ENCODE data around the gene CDHR3.

CDHR3 gene

DNA sequence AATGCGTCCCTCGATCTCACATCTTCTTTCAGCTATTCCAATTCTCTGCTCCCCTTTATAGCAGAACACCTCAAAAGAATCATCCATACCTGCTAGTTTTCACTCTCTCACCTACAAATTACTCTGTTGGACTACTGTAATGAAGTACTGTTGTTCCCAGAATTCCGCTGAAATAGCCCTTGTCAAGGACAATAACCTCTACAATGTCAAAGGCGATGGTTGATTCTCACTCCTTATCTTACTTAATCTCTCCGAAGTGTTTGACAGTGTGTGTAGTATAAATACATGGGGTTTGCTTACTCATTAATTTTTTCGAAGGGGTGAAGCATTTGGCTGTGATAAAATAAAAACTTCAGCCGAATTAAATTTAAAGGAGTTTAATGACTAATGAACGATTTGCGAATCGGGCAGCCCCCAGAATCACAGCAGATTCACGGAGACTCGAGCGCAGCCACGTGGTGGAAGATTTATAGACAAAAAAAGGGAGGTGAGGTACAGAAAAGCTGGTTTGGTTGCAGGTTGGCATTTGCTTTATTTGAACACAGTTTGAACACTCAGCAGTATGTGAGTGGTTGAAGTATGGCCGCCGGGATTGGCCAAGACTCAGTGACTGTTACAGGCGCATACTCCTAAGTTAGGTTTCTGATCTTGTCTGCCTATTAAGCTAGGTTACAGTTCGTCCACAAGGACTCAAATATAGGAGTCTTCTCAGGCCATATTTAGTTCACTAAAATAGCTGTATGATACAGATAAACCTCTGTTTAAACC, 119.2 kb downstream of the CDHR3 start:
- DNase-seq (ENCODE audit: extremely low read depth, insufficient read length): no peak
- Histone ChIP-seq H3K4me3 (replicated peaks; ENCODE audit: low read depth, low read length) (no peak overlapping the region), H3K27me3 (replicated peaks; ENCODE audit: control insufficient read depth, insufficient read depth, low read length) (no peaks in the 10 kb centered on the region), H3K36me3 (ENCODE audit: control insufficient read depth, insufficient read depth, low read length) (no peaks in the 10 kb centered on the region)
- TF ChIP-seq CTCF (IDR thresholded peaks at IDR 0.05; ENCODE audit: insufficient read depth, low read length, poor library complexity, severe bottlenecking): no peak
